Activated T-helper 17 cell treated with anti-CD3 and anti-CD28 coated beads, Interleukin-2, amount 50 U/mL, for 72 hours (primary cell): ENCODE measurements around the gene TWNK. TPM values are rescaled to one million over a fixed set of nuclear protein-coding genes. Genes with fewer than 3 reads are reported as not detected.
A peak's percentile ranks its signal among the peaks of the same experiment; 100 is the strongest.

Experiments used
- ATAC-seq: fragments of 150-1000 bp; cut with Tn5 transposase; replicated peaks from 2 replicates; pipeline ENCODE4 v1.10.0; 2021; ENCODE audit warnings: mild to moderate bottlenecking, moderate library complexity
- H3K27ac Mint-ChIP-seq: one replicate; pipeline ENCODE4 v1.8.0; 2022; ENCODE audit warnings: mixed read lengths
- H3K27me3 Mint-ChIP-seq: one replicate; pipeline ENCODE4 v1.8.0; 2022; ENCODE audit warnings: mixed read lengths
- H3K36me3 Mint-ChIP-seq: one replicate; pipeline ENCODE4 v1.8.0; 2022; ENCODE audit warnings: low read depth, mild to moderate bottlenecking, mixed read lengths
- H3K4me1 Mint-ChIP-seq: one replicate; pipeline ENCODE4 v1.8.0; 2022; ENCODE audit warnings: mixed read lengths
- H3K4me3 Mint-ChIP-seq: one replicate; pipeline ENCODE4 v1.8.0; 2022; ENCODE audit warnings: mild to moderate bottlenecking, mixed read lengths
- H3K9me3 Mint-ChIP-seq: one replicate; pipeline ENCODE4 v1.8.0; 2022; ENCODE audit warnings: mixed read lengths
- total RNA-seq, 2 donors: library from RNA; stranded (reverse); gene quantifications; one replicate each; pipeline ENCODE4 v1.2.3, GENCODE V29; 2022

The TWNK gene
- total RNA-seq, 2 donors from 2014 or later, result 12.0 to 24.9 TPM

- Mint-ChIP-seq H3K9me3 (no peaks in the 10 kb centered on the region), H3K36me3 (no peaks in the 10 kb centered on the region)
These were observed 31.5 kb downstream of the TWNK start for GRCh38 chr10:101018600-101019439.

GRCh38 chr10:101019440-101019703, 32.0 kb downstream of the TWNK start:
- Mint-ChIP-seq H3K27me3 (peaks cover 33% of the 10 kb centered on the region), H3K4me3 (no peak overlapping the region), H3K36me3 (no peaks in the 10 kb centered on the region), H3K4me1 (peaks cover 6% of the 10 kb centered on the region), H3K9me3 (no peaks in the 10 kb centered on the region), H3K27ac (no peak overlapping the region)
- ATAC-seq, result no peak

More at GRCh38 chr10:101018600-101019439, 31.5 kb downstream of the TWNK start:
- Mint-ChIP-seq H3K27ac (no peak overlapping the region), H3K27me3 (peaks cover 33% of the 10 kb centered on the region), H3K4me1 (peaks cover 10% of the 10 kb centered on the region), H3K4me3 (no peak overlapping the region)
- peak; percentile 85 for ATAC-seq

DNA sequence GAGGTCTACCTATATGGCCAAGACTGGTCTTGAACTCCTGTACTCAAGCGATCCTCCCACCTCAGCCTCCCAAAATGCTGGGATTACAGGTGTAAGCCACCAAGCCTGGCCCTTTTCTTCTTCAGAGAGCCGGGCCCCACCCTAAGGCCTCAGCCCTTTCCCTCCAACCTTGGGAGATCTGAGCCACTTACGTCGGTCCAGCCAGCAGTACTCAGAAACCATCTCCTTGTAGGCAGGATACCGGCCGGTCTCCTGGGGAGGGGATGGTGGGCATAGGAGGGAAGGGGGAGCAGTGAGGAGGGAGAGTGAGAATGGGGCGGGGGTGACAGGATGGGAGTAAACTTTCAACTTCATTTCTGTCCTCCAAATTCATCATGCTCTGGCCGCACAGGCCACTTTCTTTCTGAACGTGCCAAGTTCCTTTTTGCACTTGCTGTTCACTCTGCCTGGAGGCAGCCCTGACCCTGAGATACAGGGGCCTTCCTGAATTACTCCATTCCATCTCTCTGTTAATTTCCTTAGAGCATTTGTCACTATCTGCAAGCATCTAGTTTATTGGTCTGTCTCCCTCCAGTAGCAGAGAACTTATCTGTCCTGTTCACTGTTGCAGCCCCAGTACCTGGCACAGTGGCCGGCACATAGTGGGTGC, 33.2 kb downstream of the TWNK start:
- no peak for ATAC-seq
- no peak overlapping the region for H3K4me3 Mint-ChIP-seq
- no peaks in the 10 kb centered on the region for H3K9me3 Mint-ChIP-seq
- no peaks in the 10 kb centered on the region for H3K4me1 Mint-ChIP-seq
- H3K27ac Mint-ChIP-seq, result no peak overlapping the region
- no peaks in the 10 kb centered on the region for H3K36me3 Mint-ChIP-seq
- H3K27me3 Mint-ChIP-seq, result peaks cover 30% of the 10 kb centered on the region

DNA sequence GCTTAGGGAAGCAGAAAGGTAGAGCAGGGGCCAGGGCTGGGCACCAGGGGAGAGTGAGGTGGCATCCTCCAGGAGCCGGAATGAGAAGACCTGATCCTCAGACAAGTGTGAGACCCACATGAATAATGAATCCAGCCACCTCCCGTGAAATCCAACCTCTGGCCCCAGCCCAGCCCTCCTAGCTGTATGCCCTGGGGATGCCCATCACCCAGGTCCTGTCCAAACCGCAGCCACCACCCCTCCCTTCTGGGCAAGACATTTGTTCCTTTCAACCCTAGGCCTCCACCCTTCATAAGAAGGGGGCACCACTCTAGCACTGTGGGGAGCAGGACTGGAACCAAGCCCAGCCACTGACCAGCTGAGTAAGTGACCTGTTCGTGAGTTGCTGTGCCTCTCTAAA, 33.9 kb downstream of the TWNK start:
- Mint-ChIP-seq H3K9me3 (no peaks in the 10 kb centered on the region), H3K4me3 (no peak overlapping the region), H3K36me3 (no peaks in the 10 kb centered on the region), H3K27me3 (peaks cover 26% of the 10 kb centered on the region), H3K27ac (no peak overlapping the region), H3K4me1 (no peaks in the 10 kb centered on the region)
- no peak for ATAC-seq

- Mint-ChIP-seq H3K4me3 (no peak overlapping the region), H3K4me1 (no peaks in the 10 kb centered on the region), H3K36me3 (no peaks in the 10 kb centered on the region), H3K27me3 (peaks cover 22% of the 10 kb centered on the region), H3K9me3 (no peaks in the 10 kb centered on the region), H3K27ac (peak overlapping the region; percentile 73)
- no peak for ATAC-seq
These were observed 34.4 kb downstream of the TWNK start for GRCh38 chr10:101021692-101022251.

GRCh38 chr10:101022967-101023705, 35.8 kb downstream of the TWNK start:
- H3K36me3 Mint-ChIP-seq, result no peaks in the 10 kb centered on the region
- no peak overlapping the region for H3K4me3 Mint-ChIP-seq
- peaks cover 13% of the 10 kb centered on the region for H3K27me3 Mint-ChIP-seq
- no peaks in the 10 kb centered on the region for H3K4me1 Mint-ChIP-seq
- H3K27ac Mint-ChIP-seq, result no peak overlapping the region
- no peak for ATAC-seq
- H3K9me3 Mint-ChIP-seq, result no peaks in the 10 kb centered on the region

- Mint-ChIP-seq H3K36me3 (peaks cover 10% of the 10 kb centered on the region), H3K4me1 (no peaks in the 10 kb centered on the region), H3K9me3 (no peaks in the 10 kb centered on the region), H3K27ac (no peak overlapping the region), H3K4me3 (no peak overlapping the region), H3K27me3 (no peaks in the 10 kb centered on the region)
- no peak for ATAC-seq
These were observed 39.9 kb downstream of the TWNK start for GRCh38 chr10:101027106-101027720.

- ATAC-seq, result no peak
- H3K36me3 Mint-ChIP-seq, result peaks cover 23% of the 10 kb centered on the region
- H3K27me3 Mint-ChIP-seq, result no peaks in the 10 kb centered on the region
- no peak overlapping the region for H3K4me3 Mint-ChIP-seq
- H3K27ac Mint-ChIP-seq, result no peak overlapping the region
- H3K9me3 Mint-ChIP-seq, result no peaks in the 10 kb centered on the region
- peaks cover 12% of the 10 kb centered on the region for H3K4me1 Mint-ChIP-seq
These were observed 41.3 kb downstream of the TWNK start for GRCh38 chr10:101028446-101029337.

- ATAC-seq, result no peak
- no peak overlapping the region for H3K4me3 Mint-ChIP-seq
- H3K27ac Mint-ChIP-seq, result no peak overlapping the region
- peaks cover 30% of the 10 kb centered on the region for H3K36me3 Mint-ChIP-seq
- H3K4me1 Mint-ChIP-seq, result peaks cover 13% of the 10 kb centered on the region
- H3K9me3 Mint-ChIP-seq, result no peaks in the 10 kb centered on the region
- no peaks in the 10 kb centered on the region for H3K27me3 Mint-ChIP-seq
These were observed 42.4 kb downstream of the TWNK start for GRCh38 chr10:101029520-101030295.

DNA sequence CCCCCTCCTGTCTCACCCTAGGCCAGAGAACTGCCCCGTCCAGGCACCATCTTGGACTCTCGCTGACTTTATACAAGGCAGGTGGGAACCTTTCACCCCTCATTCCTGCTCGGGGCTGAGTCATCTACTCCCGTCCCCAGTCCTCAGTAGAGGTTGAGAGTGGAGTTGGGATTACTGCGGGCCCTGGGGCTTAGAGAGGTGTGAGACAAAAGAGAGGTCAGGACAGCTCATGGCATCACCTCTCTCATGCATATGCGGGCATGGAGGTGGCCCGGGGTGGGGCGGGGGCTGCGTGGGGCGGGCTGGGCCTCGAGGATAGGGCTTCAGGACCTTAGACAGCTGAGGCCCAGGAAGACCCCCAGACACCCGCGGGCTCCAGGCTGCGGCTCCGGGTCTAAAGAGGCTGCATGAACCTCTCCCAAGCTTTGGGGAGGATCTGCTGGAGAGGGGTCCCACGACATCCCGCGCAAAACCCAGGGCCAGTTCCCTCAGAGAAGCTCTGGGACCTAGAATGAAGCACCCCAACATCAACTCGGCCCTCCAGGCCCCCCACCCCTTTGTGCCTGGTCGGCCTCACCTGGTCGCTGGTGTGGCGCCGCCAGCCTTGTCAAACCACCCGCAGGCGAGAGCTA, 43.3 kb downstream of the TWNK start:
- peak overlapping the region; percentile 94 for H3K4me3 Mint-ChIP-seq
- no peak for ATAC-seq
- H3K36me3 Mint-ChIP-seq, result peaks cover 39% of the 10 kb centered on the region
- H3K27me3 Mint-ChIP-seq, result no peaks in the 10 kb centered on the region
- H3K27ac Mint-ChIP-seq, result peak overlapping the region; percentile 94
- no peaks in the 10 kb centered on the region for H3K9me3 Mint-ChIP-seq
- peaks cover 13% of the 10 kb centered on the region for H3K4me1 Mint-ChIP-seq

GRCh38 chr10:101031128-101031795, 43.9 kb downstream of the TWNK start, which contains the start of the genes PDZD7 and SFXN3:
TSS of gene PDZD7 (minus strand) at chr10:101031129. CDS start at chr10:101030219, 910 bp downstream.
TSS of gene SFXN3 (plus strand) at chr10:101031234. CDS start at chr10:101034695, 3,461 bp downstream.
- H3K4me1 Mint-ChIP-seq, result peaks cover 13% of the 10 kb centered on the region
- peak within 1 kb of the TSS; percentile 94 for H3K4me3 Mint-ChIP-seq
- H3K36me3 Mint-ChIP-seq, result peaks cover 46% of the 10 kb centered on the region
- no peaks in the 10 kb centered on the region for H3K27me3 Mint-ChIP-seq
- peak within 1 kb of the TSS; percentile 94 for H3K27ac Mint-ChIP-seq
- H3K9me3 Mint-ChIP-seq, result no peaks in the 10 kb centered on the region
- peak; percentile 78 for ATAC-seq
